Measurements from ENCODE around the gene DNAH6.
A peak's percentile ranks its signal among the peaks of the same experiment; 100 is the strongest.
"Not testable (repeated sequence)": the region's sequence is repeated elsewhere in the genome, so short reads cannot be mapped to it uniquely, and the experiment has no call there.

The DNAH6 gene

DNA sequence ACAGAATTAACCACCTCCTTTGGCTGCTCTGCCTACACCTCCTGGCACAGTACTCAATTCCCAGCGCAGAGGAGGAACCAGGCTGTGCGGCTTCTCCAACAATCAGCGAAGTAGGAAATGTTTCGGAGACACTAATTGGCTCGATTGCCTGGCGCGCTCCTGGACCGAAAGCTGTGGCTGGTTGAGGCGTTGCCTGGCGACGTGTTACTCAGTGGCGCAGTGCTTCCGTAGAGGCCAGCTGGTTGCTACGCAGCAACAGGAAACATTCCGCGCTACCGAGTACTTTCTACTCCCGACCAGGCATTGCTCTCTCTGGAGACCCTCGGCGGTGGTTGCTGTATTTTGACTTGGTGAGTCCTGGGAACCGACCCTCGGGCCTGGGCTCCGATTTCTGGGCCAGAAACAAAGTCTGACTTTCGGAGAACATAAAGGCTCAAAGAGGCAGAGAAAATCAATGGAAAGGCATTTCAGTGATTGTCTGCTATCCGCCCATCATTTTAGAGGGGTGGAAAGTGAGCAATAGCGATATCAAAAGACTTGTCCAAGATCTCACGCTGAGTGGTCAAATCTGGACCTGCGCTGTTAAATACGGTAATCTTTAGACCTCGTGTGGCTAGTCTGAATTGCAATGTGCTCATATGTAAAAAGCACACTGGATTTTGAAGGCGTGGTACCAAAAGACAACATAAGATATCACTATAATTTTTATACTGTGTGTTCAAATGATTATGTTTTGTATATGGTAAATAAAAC lies at the start of gene DNAH6:
Gene DNAH6 (plus strand): TSS at position 265 of the 753 bp plus-strand sequence. CDS start 1,329 bp downstream, outside the sequence.
- DNase-seq = peak; percentile 87

GRCh38 chr2:84467389-84467788 lies 48.9 kb upstream of the DNAH6 start:
- DNase-seq = no peak

DNA sequence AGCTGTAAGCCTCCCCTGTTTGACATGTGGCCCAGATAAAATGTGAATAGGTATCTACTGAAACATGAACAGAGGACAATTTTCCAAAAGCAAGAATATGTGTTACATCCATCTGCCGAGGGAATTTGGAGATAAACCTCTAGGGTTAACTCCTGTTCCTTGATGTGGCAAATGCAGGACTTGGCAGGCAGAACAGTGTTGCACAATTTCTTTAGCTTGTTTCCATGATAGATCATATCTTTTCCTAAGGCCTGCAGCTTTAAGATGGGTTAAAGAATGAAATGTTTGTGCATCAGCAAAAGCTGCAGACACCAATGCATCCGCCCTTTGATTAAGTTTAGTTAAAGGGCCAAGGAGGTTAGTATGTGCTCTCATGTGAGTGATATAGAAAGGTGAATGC lies 43.9 kb upstream of the DNAH6 start:
- DNase-seq = peak; percentile 9

DNA sequence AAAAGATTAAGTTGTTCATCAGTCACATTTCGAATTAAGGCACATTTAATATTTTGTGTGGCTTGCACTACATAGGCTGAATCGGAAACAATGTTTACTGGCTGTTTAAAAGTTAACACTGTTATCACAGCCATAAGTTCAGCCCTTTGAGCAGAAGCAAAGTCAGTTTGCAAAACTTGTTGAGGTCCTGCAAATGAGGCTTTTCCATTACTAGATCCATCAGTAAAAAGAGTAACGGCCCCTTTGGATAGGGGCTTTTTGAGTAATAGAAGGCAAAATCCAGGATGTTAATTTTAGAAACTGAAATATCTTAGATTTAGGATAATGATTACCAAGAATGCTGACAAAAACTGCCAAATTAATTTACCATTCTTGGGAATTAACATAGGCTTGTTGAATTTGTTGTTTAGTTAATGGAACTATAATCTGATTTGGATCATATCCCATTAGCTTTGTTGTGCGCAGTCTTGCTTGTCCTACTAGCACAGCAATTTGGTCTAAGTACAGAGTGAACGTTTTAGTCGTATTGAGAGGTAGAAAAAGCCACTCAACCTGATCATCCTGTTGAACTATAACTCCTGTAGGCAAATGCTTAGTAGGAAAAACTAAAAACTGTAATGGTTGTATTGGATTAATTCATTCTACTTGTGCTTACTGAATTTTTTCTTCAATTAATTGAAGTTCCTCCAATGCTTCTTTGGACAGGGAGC lies 43.3 kb upstream of the DNAH6 start:
- DNase-seq = no peak

- DNase-seq = no peak
These were observed 42.1 kb upstream of the DNAH6 start for GRCh38 chr2:84474176-84474575.

GRCh38 chr2:84477886-84478285 lies 38.4 kb upstream of the DNAH6 start:
- no peak for DNase-seq

GRCh38 chr2:84478867-84479266 lies 37.4 kb upstream of the DNAH6 start:
- DNase-seq = no peak

GRCh38 chr2:84481702-84482101 lies 34.6 kb upstream of the DNAH6 start:
- peak; percentile 81 for DNase-seq

DNA sequence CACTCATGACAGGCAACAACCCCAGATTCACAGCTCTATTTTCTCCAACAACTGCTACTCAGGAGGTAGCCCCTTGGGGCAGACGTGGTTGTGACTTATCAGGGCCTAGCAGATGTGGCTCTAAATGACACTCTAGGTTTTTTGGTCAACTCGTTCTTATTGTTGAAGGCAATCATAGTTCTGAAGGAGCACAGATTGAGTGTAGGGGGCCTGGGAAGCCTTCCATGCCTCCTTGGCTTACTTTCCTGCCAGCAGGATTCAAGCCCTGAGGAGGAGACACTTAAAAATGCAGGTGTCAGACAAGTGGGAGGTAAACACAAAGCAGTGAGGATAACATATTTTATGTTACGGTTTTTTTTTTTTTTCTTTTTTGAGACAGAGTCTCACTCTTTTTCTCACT lies 33.7 kb upstream of the DNAH6 start:
- DNase-seq = no peak

DNA sequence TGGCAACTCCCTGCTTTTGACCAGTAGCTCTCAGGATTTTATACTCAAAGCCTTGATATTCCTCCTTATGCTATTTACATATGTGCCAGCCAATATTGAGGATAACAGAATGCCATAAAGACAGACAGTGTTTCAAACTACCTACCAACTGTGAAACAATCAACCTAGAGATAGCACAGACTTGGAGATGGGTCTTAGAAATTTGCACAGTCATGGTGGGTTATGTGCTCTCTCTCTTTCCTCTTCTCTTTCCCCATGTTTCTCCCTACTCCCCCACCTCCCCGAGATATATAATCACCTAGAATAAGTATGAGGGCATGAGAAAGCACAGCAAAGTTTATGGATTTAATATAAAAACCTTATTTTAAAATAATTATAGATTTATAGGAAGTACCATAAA lies 33.0 kb upstream of the DNAH6 start:
- no peak for DNase-seq

DNA sequence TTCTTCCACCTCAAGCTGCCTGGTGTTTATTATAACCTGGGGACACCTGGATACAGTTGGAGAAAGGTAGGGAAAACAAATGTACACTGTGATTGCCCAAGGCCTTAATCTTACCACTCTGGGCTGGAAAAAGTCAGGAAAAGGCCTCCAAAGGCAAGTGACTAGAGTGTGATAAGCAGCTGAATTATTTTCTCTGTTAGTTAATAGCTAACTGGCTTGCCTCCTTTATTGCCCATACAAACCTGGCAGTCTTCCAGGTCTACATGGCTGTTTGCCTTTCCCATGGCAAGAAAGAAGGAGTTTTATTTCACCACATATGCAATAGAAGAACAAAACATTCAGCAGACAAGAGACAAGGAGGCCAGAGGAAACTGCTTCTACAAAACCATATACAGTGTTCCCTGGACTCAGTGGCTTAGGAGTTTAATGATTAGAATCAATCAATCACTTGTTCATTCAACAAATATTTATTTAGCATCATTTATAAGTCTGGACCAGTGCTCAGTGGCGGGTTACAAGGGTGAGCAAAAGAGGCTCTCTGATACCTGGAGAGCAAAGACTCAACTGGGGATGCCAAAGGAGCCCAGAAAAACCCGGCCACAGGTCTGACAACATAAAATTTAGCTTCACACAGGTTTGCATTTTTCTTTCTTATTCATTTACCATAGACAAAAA lies 29.7 kb upstream of the DNAH6 start:
- DNase-seq = no peak

DNA sequence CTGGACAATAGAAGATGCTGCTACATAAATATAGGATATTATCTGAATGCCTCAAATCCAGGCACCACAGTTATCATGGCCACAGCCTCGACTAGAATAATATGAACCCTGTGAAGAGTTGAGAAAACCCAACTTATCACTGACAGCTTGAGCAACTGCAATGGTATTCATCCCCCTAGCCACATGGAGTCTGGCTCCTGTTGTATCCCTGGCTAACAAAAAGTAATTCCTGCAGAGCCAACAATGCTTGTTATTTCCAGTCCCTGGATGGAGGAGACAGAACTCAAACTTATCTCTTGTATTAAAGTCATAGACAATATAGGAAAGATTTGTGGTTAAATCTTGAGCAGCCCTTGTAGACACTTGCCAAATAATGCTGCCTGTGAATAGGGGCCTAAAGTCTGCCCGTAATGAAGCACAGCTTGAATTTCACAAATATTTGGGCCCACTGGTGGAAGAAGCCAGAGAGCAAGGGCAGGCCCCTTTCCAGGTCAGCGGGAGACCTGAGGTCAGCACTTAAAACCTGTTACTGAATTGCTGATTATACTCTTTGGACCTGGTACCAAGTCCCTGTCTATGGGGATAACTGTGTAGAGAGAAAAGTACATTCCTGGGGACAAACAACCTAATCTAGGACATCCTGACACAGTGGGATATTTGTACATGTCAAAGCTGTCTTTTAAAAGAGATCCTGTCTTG lies 28.9 kb upstream of the DNAH6 start:
- DNase-seq = no peak

DNA sequence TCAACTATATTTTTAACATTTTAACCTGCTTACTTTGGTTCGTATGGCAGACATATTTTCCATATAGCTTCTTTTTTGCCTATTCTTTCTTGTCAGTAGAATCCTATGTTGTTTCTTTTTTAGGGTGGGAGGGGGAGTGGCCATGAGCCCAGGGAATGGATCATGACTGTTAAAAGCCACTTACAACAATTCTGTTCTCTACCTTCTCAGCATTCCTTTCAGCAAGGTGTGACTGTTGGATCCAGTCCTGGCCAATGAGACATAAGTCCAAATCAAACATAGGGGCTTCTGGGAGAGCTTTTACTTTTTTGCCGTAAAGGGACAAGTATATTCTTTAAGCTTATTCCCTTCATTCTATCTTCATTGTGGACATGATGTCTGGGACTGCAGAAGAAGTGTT lies 25.0 kb upstream of the DNAH6 start:
- DNase-seq = no peak

GRCh38 chr2:84491741-84492140 lies 24.6 kb upstream of the DNAH6 start:
- DNase-seq = no peak

GRCh38 chr2:84492571-84492970 lies 23.7 kb upstream of the DNAH6 start:
- peak; percentile 41 for DNase-seq

GRCh38 chr2:84493514-84493913 lies 22.8 kb upstream of the DNAH6 start:
- DNase-seq = peak; percentile 96

DNA sequence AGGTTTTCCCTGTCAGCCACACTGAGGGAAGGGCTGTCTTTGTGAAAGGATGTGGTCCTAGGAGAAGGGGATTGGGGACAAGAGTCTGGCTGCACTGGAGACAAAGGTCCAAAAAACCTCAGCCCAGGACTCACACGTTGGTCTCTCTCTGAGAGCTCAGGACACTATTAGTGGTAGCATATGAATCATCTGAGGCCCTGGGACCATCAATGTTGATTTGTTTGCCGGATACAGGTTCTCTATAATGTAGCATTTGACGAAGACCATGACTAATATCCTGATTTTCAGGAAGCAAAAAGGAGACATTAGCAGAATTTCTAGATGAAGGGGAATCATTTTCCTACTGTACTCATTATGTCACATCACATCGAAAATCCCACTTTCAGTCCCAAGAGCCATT lies 22.2 kb upstream of the DNAH6 start:
- DNase-seq = peak; percentile 77

- DNase-seq = peak; percentile 70
These were observed 20.7 kb upstream of the DNAH6 start for GRCh38 chr2:84495539-84496146.

GRCh38 chr2:84496386-84496785 lies 19.9 kb upstream of the DNAH6 start:
- no peak for DNase-seq

- DNase-seq = no peak
These were observed 19.0 kb upstream of the DNAH6 start for GRCh38 chr2:84497285-84497684.

DNA sequence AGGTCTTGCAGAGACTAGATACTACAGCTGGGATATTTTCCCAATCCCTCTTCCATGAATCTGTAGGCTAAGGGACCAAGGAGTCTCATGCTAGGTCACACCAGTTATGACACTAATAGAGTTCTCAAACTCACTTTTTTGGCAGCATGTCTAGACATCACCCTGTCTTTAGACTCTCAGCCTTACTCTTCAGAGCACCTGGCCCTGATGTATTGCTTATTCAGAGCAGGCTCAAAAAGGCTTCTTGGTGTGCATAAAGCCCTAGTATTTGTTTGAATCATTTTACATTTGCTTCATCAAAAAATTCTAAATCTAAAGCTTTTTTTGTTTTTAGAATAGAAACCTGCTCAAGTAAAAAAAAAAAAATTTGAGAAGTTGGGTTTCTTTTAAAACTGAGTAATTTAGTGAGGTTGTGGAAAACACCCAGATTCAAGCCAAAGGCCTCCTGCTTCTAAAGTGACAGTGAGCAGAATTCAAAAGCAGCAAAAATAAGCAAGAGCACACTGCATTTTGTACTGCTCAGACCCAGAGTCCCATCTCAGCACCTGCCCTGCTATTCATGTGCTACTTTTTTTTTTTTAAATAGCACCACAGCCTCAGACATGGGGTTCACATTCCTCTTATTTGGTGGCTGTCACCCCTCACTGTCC lies 18.0 kb upstream of the DNAH6 start:
- DNase-seq = no peak

DNA sequence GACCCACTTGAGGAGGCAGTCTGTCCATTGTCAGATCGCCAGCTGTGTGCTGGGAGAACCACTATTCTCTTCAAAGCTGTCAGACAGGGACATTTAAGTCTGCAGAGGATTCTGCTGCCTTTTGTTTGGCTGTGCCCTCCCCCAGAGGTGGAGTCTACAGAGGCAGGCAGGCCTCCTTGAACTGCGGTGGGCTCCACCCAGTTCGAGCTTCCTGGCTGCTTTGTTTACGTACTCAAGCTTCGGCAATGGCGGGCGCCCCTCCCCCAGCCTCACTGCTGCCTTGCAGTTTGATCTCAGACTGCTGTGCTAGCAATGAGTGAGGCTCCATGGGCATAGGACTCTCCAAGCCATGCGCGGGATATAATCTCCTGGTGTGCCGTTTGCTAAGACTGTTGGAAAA lies 5.3 kb upstream of the DNAH6 start:
- not testable (repeated sequence) for DNase-seq
